Measurements from ENCODE around the gene NBAS. TPM values are rescaled to one million over a fixed set of nuclear protein-coding genes. Genes with fewer than 3 reads are reported as not detected.
"Not testable (repeated sequence)": the region's sequence is repeated elsewhere in the genome, so short reads cannot be mapped to it uniquely, and the experiment has no call there.

NBAS gene
- total RNA-seq, 1 donor from 2014 or later = 29.7 TPM

- no peak for DNase-seq (ENCODE audit: low spot score)
Observed at GRCh38 chr2:15269043-15269442, 292.1 kb downstream of the NBAS start.

GRCh38 chr2:15265889-15266288 is 295.2 kb downstream of the NBAS start:
- no peak for DNase-seq (ENCODE audit: low spot score)

GRCh38 chr2:15263976-15264685 is 297.0 kb downstream of the NBAS start:
- no peak for DNase-seq (ENCODE audit: low spot score)

GRCh38 chr2:15262792-15263191 is 298.3 kb downstream of the NBAS start:
- DNase-seq (ENCODE audit: low spot score) = no peak

- DNase-seq (ENCODE audit: low spot score) = no peak
Observed at GRCh38 chr2:15260835-15261234, 300.3 kb downstream of the NBAS start.

- no peak for DNase-seq (ENCODE audit: low spot score)
Observed at GRCh38 chr2:15260196-15260595, 300.9 kb downstream of the NBAS start.

- no peak for DNase-seq (ENCODE audit: low spot score)
Observed at GRCh38 chr2:15259356-15259756, 301.8 kb downstream of the NBAS start.

- not testable (repeated sequence) for DNase-seq (ENCODE audit: low spot score)
Observed at GRCh38 chr2:15258385-15258784, 302.7 kb downstream of the NBAS start.

- no peak for DNase-seq (ENCODE audit: low spot score)
Observed at GRCh38 chr2:15253835-15254286, 307.3 kb downstream of the NBAS start.

- no peak for DNase-seq (ENCODE audit: low spot score)
Observed at GRCh38 chr2:15253247-15253646, 307.9 kb downstream of the NBAS start.

GRCh38 chr2:15251753-15252152 is 309.4 kb downstream of the NBAS start:
- no peak for DNase-seq (ENCODE audit: low spot score)

GRCh38 chr2:15250946-15251345 is 310.2 kb downstream of the NBAS start:
- DNase-seq (ENCODE audit: low spot score) = not testable (repeated sequence)

- DNase-seq (ENCODE audit: low spot score) = no peak
Observed at GRCh38 chr2:15246870-15247269, 314.3 kb downstream of the NBAS start.

GRCh38 chr2:15243762-15244161 is 317.4 kb downstream of the NBAS start:
- DNase-seq (ENCODE audit: low spot score) = no peak

GRCh38 chr2:15242936-15243461 is 318.1 kb downstream of the NBAS start:
- no peak for DNase-seq (ENCODE audit: low spot score)

- no peak for DNase-seq (ENCODE audit: low spot score)
Observed at GRCh38 chr2:15241929-15242328, 319.2 kb downstream of the NBAS start.

GRCh38 chr2:15241201-15241600 is 319.9 kb downstream of the NBAS start:
- no peak for DNase-seq (ENCODE audit: low spot score)

- DNase-seq (ENCODE audit: low spot score) = no peak
Observed at GRCh38 chr2:15238028-15238427, 323.1 kb downstream of the NBAS start.

GRCh38 chr2:15230599-15231192 is 330.4 kb downstream of the NBAS start:
- no peak for DNase-seq (ENCODE audit: low spot score)

- no peak for DNase-seq (ENCODE audit: low spot score)
Observed at GRCh38 chr2:15226661-15227060, 334.5 kb downstream of the NBAS start.

GRCh38 chr2:15225131-15225530 is 336.0 kb downstream of the NBAS start:
- DNase-seq (ENCODE audit: low spot score) = no peak

- no peak for DNase-seq (ENCODE audit: low spot score)
Observed at GRCh38 chr2:15224641-15225040, 336.5 kb downstream of the NBAS start.

GRCh38 chr2:15223887-15224286 is 337.2 kb downstream of the NBAS start:
- no peak for DNase-seq (ENCODE audit: low spot score)

Data from mesenteric fat pad (tissue), 1 donor.